ENCODE results near the gene DNM3.

DNM3 gene

GRCh38 chr1:171919891-171920887, 78.9 kb downstream of the DNM3 start:
- no peak for DNase-seq (ENCODE audit: low read depth)

GRCh38 chr1:171922999-171923398, 81.7 kb downstream of the DNM3 start:
- no peak for DNase-seq (ENCODE audit: low read depth)

- no peak for DNase-seq (ENCODE audit: low read depth)
Observed at GRCh38 chr1:171929121-171929520, 87.8 kb downstream of the DNM3 start.

- no peak for DNase-seq (ENCODE audit: low read depth)
Observed at GRCh38 chr1:171931752-171932151, 90.5 kb downstream of the DNM3 start.

- no peak for DNase-seq (ENCODE audit: low read depth)
Observed at GRCh38 chr1:171934664-171935063, 93.4 kb downstream of the DNM3 start.

- no peak for DNase-seq (ENCODE audit: low read depth)
Observed at GRCh38 chr1:171935086-171935485, 93.8 kb downstream of the DNM3 start.

- no peak for DNase-seq (ENCODE audit: low read depth)
Observed at GRCh38 chr1:171935664-171936063, 94.4 kb downstream of the DNM3 start.

- no peak for DNase-seq (ENCODE audit: low read depth)
Observed at GRCh38 chr1:171937938-171938337, 96.6 kb downstream of the DNM3 start.

- DNase-seq (ENCODE audit: low read depth) = no peak
Observed at GRCh38 chr1:171939740-171940139, 98.4 kb downstream of the DNM3 start.

- no peak for DNase-seq (ENCODE audit: low read depth)
Observed at GRCh38 chr1:171940368-171940767, 99.1 kb downstream of the DNM3 start.

- DNase-seq (ENCODE audit: low read depth) = no peak
Observed at GRCh38 chr1:171941920-171942319, 100.6 kb downstream of the DNM3 start.

GRCh38 chr1:171943973-171944561, 102.8 kb downstream of the DNM3 start:
- no peak for DNase-seq (ENCODE audit: low read depth)

- no peak for DNase-seq (ENCODE audit: low read depth)
Observed at GRCh38 chr1:171948511-171948910, 107.2 kb downstream of the DNM3 start.

- DNase-seq (ENCODE audit: low read depth) = no peak
Observed at GRCh38 chr1:171949316-171949715, 108.0 kb downstream of the DNM3 start.

GRCh38 chr1:171953835-171954234, 112.5 kb downstream of the DNM3 start:
- DNase-seq (ENCODE audit: low read depth) = no peak

GRCh38 chr1:171954361-171954760, 113.1 kb downstream of the DNM3 start:
- no peak for DNase-seq (ENCODE audit: low read depth)

- no peak for DNase-seq (ENCODE audit: low read depth)
Observed at GRCh38 chr1:171961861-171962260, 120.6 kb downstream of the DNM3 start.

GRCh38 chr1:171963762-171964161, 122.5 kb downstream of the DNM3 start:
- no peak for DNase-seq (ENCODE audit: low read depth)

GRCh38 chr1:171965777-171966176, 124.5 kb downstream of the DNM3 start:
- no peak for DNase-seq (ENCODE audit: low read depth)

- DNase-seq (ENCODE audit: low read depth) = no peak
Observed at GRCh38 chr1:171966426-171967220, 125.3 kb downstream of the DNM3 start.

- no peak for DNase-seq (ENCODE audit: low read depth)
Observed at GRCh38 chr1:171969226-171969625, 127.9 kb downstream of the DNM3 start.

- no peak for DNase-seq (ENCODE audit: low read depth)
Observed at GRCh38 chr1:171969813-171970212, 128.5 kb downstream of the DNM3 start.

- DNase-seq (ENCODE audit: low read depth) = no peak
Observed at GRCh38 chr1:171972846-171973245, 131.5 kb downstream of the DNM3 start.
